Sigmoid colon (tissue), 4 donors: Measurements from ENCODE around the gene IL1RAPL1.

Experiments
- EP300 ChIP-seq, 4 donors: sonication (generic); formaldehyde crosslinking; IDR thresholded peaks; one replicate each; pipeline ENCODE4 v1.6.1; 2017; ENCODE audit warnings: antibody characterized with exemption in 4 of 4
- POLR2A ChIP-seq, 2 donors: fragments of 450-650 bp; IDR thresholded peaks; one replicate each; pipeline ENCODE4 v1.6.1; 2016; ENCODE audit warnings: antibody characterized with exemption in 2 of 2, mild to moderate bottlenecking in 2 of 2, moderate library complexity in 2 of 2
- POLR2AphosphoS5 ChIP-seq, 4 donors: sonication (generic); formaldehyde crosslinking; IDR thresholded peaks; one replicate each; pipeline ENCODE4 v1.6.1; 2017; ENCODE audit warnings: antibody characterized with exemption in 4 of 4
- TF ChIP-seq, protein P1 (sequence below), 4 experiments: fragments of 450-650 bp in 3 of 4; fragments of 200-600 bp in 1 of 4; IDR thresholded peaks; one replicate each; pipeline ENCODE4 v1.5.1; 2016 to 2019; ENCODE audit warnings: antibody characterized with exemption in 4 of 4, mild to moderate bottlenecking in 3 of 4, moderate library complexity in 2 of 4

DNA sequence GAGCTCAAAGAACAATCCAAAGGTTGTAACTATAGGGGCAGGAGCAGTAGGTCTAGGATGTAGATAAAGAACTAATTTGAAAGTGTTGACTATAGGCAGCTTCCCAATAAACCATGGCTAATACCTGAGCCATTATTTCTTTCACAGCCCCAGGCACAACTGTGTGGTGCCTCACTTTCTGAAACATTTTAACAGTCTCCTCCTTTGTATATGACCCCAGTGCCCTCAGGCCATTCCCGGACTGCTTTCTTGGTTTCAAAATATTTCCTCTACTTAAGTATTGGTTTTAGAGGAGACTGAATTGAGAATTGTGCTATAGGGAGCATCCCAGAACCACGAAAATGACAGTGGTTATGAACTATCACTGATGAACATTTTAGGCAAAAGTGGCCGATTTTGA lies 728.7 kb downstream of the IL1RAPL1 start:
- TF ChIP-seq, protein P1, sequence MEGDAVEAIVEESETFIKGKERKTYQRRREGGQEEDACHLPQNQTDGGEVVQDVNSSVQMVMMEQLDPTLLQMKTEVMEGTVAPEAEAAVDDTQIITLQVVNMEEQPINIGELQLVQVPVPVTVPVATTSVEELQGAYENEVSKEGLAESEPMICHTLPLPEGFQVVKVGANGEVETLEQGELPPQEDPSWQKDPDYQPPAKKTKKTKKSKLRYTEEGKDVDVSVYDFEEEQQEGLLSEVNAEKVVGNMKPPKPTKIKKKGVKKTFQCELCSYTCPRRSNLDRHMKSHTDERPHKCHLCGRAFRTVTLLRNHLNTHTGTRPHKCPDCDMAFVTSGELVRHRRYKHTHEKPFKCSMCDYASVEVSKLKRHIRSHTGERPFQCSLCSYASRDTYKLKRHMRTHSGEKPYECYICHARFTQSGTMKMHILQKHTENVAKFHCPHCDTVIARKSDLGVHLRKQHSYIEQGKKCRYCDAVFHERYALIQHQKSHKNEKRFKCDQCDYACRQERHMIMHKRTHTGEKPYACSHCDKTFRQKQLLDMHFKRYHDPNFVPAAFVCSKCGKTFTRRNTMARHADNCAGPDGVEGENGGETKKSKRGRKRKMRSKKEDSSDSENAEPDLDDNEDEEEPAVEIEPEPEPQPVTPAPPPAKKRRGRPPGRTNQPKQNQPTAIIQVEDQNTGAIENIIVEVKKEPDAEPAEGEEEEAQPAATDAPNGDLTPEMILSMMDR (IDR thresholded peaks at IDR 0.05) = no peak
- TF ChIP-seq POLR2A (IDR thresholded peaks at IDR 0.05) = no peak
- TF ChIP-seq POLR2AphosphoS5 (IDR thresholded peaks at IDR 0.05) = no peak
- TF ChIP-seq EP300 (IDR thresholded peaks at IDR 0.05) = no peak
